Right renal cortex interstitium (tissue), 3 donors: ENCODE results near the gene KIF21A. TPM values are rescaled to one million over a fixed set of nuclear protein-coding genes. Genes with fewer than 3 reads are reported as not detected.

ENCODE experiments used
- DNase-seq, 3 donors: peaks; one replicate each; pipeline ENCODE4 v3.0.0-alpha.2; 2013; ENCODE audit warnings: low read depth in 3 of 3, low spot score in 2 of 3
- polyA plus RNA-seq, 3 donors: library from polyadenylated mRNA; unstranded; fragments of 120-200 nt; gene quantifications; one replicate each; pipeline ENCODE4 v1.2.1, GENCODE V29; 2013; ENCODE audit not compliant: insufficient read length in 3 of 3

KIF21A gene
- polyA plus RNA-seq, 3 donors, result 38.7 to 41.6 (median 41.1) TPM

- DNase-seq, result no peak
These were observed 2.1 kb downstream of the KIF21A start for GRCh38 chr12:39440781-39441180.

GRCh38 chr12:39440101-39440500, 2.8 kb downstream of the KIF21A start:
- no peak for DNase-seq

- no peak for DNase-seq
These were observed 7.4 kb downstream of the KIF21A start for GRCh38 chr12:39435531-39435930.

DNA sequence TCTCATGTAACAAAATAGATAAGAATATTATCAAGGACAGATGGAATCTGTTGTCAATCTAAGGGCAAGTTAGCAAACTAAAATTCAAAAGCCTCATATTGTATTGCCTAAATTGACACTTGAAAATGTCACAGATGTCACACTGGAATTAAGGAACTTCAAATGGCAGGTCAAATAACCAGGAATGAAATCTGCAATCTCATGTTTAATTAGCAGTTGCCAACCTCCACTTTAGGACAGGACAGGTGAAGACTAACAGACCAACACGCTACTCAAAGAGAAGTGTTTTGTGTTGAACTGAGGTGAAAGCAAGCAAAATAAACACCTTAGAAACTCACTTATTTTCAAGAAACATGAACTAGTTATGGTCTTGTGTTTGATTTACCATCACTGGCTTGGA, 11.1 kb downstream of the KIF21A start:
- no peak for DNase-seq

- no peak for DNase-seq
These were observed 11.7 kb downstream of the KIF21A start for GRCh38 chr12:39431002-39431796.

DNA sequence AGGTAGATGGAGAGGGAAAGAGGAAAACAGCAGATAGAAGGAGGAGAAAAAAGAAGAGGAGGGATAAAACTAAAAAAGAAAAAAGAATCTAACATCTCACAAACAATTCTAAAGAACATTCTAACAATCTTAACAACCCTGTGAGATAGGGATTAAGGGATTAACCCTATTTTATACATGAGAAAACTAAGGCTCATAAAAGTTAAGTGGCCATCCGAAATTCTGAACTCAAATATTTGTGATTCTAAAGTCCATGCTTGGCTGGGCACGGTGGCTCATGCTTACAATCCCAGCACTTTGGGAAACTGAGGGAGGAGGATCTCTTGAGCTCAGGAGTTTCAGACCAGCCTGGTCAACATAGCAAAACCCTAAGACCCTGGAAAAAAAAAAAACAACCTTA, 13.1 kb downstream of the KIF21A start:
- no peak for DNase-seq

DNA sequence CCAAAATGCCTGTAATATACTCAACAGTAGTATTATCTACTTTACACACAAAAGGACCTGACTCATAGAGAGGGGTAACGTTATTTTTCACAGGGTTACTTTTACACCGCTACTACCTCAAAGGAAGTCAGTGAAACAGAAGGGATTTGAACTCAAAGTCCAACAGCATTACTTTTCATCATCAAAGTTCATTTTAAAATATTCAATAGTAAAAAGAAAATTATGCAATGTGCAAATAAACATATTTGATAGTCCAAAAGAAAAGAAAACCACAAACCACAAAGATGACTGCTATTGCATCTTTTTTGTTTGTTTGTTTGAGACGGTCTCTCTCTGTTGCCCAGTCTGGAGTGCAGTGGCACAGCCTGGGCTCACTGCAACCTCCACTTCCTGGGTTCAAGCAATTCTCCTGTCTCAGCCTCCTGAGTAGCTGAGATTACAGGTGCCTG, 15.5 kb downstream of the KIF21A start:
- no peak for DNase-seq

DNA sequence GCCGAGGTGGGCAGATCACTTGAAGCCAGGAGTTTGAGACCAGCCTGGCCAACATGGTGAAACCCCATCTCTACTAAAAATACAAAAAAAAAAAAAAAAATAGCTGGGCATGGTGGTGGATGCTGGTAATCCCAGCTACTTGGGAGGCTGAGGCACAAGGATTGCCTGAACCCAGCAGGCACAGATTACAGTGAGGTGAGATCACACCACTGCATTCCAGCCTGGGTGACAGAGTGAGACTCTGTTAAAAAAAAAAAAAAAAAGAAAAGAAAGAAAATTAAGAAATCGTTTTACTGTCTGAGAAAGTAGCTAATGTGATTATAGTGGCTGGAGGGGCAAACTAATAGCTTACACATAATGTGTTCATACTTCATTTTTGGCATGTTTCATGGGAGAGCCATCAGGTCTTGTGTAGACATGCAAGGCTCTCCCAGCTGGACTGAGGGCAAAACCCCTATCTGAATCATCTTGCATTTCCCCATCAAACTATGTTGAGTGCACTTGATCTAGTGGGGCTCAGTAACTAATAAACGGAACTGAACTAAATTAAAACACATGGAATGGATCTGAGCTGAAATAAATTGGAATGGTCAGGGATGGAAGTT, 16.2 kb downstream of the KIF21A start:
- DNase-seq, result no peak

DNA sequence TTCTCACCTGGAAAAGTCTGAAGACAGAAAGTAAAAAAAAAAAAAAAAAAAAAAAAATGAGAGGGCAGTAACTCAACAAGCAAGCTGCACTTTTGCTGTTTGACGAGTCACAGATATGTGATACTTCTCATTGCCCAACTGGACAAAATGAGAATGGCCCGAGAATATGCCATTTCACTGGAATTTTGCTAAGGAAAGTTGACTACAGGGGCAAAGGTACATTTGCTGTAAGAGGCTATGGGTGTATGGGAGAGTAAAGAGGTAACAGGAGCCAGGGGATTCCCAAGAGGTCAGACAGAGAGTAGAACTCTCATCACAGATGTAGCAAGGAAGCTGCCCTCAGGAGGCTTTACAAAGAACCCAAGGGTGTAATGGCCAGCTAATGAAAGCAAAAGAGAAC, 22.9 kb downstream of the KIF21A start:
- no peak for DNase-seq

DNA sequence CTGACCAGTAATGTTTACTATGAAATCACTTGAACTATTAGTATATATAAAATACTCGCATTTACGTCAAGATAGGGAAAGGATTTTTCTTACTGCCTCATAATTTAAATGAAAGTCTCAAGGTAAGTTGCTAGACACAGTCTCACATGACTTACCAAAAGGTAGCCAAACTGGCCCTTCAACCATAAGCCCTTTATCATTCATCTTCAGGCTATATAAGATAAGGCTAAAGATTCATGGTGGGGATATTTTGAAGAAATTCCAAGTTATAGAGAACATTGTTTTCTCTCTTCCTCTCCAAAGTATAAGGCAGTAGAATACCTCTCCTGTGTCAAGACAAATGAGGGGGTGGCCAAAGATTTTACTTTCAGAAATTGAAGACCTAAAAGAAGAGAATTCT, 23.4 kb downstream of the KIF21A start:
- DNase-seq, result no peak

- no peak for DNase-seq
These were observed 25.0 kb downstream of the KIF21A start for GRCh38 chr12:39417916-39418315.

- DNase-seq, result no peak
These were observed 28.8 kb downstream of the KIF21A start for GRCh38 chr12:39413836-39414771.

- no peak for DNase-seq
These were observed 30.7 kb downstream of the KIF21A start for GRCh38 chr12:39412210-39412609.

DNA sequence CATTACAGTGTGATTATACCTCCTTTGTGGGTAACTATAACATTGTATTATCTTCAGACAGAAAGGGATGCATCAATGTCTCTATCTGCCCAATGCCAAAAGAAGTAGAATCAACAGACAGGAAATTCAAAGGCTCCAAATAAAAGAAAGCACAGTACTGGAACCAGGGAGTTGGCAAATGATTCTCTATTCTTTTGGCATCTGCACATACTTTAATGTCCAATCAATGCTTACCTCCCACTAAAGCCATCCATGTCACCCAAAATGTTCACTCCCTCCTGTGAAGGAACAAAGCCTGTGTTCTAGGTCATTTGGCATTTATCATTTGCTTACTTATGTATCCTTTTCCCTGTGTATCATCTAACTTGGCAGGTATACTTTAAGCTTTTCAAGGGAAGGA, 36.7 kb downstream of the KIF21A start:
- no peak for DNase-seq

DNA sequence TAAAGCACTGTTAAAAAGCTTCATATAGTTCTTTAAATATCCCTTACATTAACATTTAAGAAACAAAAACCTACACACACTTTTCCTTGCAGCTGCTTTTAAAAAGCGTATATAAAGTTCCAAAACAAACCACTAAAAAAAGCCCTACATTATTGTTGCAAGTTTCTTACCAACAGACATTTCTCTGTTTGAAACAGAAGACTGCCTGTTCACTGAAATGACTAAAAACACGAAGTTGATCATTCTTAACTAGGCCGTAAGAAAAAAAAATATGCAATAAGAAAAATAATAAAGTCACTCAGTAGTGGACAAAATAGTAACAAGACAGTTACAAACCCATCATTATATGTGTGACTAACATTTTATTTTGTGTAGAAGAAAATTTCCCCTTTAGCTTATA, 37.3 kb downstream of the KIF21A start:
- DNase-seq, result no peak

GRCh38 chr12:39404000-39404399, 38.9 kb downstream of the KIF21A start:
- no peak for DNase-seq

- no peak for DNase-seq
These were observed 39.5 kb downstream of the KIF21A start for GRCh38 chr12:39403376-39403775.

DNA sequence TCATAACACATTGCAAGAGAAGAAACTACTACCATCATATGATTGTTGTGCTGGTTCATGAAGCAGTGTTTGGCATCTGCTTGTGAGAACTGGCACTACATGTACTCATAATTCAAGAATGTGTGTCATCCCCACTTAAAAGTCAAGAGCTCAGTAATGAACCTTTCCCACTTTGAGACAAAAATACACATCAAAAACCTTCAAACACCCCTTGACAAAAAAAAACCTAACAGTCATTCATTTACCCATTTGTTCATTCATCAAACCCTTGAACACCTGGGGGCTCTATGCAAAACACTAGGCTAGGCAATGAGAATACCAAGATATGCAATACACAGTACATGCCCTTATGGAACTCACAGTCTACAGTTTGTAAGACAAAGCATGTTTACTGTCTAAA, 40.0 kb downstream of the KIF21A start:
- no peak for DNase-seq

GRCh38 chr12:39401459-39401858, 41.5 kb downstream of the KIF21A start:
- DNase-seq, result no peak

DNA sequence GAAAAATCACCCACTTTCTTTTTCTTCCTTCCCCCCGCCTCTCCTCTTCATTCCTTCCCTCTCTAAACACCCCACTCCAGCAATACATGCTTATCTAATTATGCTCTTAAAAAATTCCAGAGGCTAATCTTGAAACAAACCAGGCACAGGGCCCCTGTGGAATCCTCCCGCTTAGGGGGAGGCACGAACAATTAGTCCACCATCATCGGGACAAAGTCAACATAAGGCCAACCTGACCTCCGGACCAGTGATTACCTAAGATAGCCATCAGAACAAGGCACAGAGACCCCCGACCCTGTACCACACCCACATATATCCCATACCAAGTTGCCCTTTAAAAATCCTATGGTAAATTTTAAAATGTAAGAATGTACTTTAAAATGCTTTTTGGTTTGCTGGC, 47.1 kb downstream of the KIF21A start:
- no peak for DNase-seq

GRCh38 chr12:39393890-39394289, 49.0 kb downstream of the KIF21A start:
- DNase-seq, result no peak
